GM18498 (cell line): Measurements from ENCODE around the gene WWOX.

ENCODE experiments used
- ATAC-seq: cut with Tn5 transposase; IDR thresholded peaks from one replicate; pipeline ENCODE4 v1.9.1; 2021; ENCODE audit warnings: mild to moderate bottlenecking, moderate library complexity; ENCODE audit not compliant: unreplicated experiment

WWOX gene

DNA sequence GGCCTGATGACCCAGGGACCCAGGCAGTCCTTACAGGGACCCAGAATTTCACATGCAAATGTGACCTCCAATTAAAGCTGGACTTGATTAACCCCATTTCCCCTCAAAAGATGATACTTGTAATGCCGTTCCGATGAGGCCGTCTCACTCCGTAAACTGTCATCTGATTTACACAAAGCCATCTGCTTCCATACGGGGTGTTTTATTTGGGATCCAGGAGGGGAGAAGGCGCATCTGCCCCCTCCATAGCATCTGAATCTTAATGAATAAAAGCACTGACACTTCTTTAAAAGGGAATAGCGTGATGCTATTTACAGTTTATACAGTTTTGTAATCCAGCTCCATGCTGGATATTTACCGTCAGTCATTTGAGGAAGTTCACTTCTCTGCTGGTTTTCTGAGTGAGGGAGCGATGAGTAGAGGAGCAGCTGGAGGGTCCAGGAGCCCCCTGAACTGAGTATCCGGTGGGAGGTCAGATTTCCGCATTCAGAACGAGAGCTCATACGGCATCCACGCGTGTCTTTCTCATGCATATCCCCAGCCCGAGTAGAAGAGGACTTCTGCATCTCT lies 452.7 kb downstream of the WWOX start:
- no peak for ATAC-seq

DNA sequence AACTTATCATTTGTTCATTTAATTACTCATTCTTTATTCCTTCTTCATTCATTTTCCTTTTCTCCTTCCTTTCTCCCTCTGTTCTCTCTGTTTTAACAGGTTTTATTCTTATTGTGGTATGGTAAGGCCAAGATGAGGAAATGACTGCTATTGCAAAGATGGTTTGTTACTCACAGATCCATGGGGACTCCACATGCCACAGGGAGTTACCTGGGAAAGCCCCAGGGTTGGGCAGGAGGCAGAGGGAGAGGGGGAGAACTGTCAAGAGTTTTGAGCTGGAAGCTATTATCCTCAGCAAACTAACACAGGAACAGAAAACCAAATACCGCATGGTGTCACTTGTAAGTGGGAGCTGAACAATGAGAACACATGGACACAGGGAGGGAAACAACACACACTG lies 453.3 kb downstream of the WWOX start:
- ATAC-seq, result no peak

DNA sequence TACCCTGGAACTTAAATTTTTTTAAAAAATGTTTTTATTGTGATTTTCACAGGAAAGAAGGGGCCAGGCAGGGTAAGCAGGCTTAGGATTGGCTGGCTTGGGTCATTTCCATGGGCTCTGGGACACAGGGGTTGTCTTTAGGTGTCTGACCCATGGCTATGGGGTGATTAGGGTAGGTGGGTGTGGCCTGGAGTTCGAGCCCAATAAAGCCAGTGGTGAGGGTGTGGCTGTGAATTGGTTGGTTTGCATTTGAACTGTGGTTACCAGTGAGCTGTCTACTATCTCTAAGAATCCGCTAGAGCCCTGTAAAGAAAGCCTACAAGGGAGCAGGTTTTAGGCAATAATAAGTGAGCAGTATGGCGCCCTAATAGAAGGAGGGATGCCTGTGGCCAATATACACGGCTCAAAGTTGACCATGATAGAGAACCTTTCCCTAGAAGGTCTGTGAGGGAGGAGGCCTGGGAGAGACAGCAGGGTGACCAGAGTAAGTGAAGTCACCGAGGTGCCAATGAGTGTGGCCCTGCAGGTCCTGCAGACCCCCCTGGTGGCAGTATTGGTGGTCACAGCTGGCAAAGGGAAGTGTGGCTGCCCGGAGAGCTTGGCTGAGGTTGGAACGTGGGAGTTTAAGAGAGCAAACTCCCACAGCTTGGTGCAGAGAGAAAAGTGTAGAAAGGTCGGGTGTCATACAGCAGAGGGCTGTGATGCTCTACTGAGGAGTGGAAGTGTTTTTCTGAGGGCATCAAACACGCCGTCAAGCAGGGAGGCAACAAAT lies 454.0 kb downstream of the WWOX start:
- ATAC-seq, result no peak

DNA sequence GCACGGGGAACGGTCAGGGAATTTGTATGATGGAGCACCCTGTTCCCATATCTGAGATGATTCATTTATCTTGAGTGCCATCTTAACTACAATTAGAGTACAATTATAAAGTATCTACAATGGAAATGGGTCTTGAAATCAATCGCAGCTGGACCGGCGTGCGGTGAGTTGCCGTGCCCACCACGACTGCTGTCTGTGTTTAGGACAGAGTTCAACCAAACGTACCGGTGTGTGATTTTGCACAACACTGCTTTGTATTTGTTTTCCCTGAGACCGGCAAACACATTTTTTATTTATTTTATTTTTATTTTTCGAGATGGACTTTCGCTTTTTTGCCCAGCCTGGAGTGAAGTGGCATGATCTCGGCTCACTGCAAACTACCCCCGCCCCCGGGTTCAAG lies 457.0 kb downstream of the WWOX start:
- no peak for ATAC-seq

DNA sequence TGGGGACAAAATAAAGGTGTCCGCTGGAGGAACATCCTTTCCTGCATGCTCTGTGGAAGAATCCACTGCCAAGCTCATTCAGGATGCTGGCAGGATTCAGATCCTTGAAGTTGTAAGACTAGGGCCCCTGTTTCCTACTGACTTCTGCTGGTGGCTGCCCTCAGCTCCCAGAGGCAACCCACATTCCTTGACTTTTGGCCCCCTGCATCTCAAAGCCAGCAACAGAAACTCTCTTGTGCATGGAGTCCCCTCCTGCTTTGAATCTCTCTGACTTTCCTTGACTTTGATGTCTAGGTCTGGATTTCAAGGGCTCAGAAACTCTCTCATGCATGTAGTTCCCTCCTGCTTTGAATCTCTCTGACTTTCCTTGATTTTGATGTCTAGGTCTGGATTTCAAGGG lies 461.5 kb downstream of the WWOX start:
- no peak for ATAC-seq

DNA sequence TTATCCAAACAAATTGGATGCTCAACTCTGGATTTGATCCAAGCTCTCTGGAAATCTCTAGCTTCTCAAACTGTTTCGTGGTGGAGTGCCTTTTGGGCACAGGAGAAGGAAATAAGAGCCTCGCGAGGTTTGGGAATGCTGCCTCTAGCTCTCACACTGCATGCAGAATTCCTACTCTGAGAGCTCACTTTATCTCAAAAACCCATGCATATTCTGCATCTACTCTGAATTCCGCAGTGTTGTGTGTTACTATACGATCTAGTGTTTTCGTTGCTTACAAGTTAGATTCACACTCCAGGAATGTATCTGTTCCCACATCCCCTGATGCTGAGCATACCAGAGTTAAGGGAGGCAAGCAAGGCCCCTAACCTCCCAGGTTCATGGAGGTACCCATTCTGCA lies 462.7 kb downstream of the WWOX start:
- no peak for ATAC-seq

DNA sequence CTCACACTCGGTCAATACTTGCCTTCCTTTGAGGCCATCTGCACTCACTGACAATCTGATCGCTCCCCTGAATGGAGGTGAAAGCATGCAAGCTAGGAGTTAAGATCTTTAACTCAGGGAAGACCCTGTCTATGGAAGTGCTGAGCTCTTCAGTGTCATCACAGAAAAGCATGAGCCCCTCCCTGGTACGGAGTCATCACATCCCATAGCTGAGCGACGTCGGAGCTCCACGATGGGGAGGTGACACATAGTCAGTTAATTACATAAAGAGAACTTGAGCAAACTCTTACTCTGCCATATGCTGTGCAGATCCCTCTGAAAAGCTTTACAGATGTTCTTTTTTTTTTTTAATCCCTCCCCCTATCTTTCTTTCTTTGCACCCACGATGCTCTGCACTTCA lies 463.2 kb downstream of the WWOX start:
- ATAC-seq, result no peak

DNA sequence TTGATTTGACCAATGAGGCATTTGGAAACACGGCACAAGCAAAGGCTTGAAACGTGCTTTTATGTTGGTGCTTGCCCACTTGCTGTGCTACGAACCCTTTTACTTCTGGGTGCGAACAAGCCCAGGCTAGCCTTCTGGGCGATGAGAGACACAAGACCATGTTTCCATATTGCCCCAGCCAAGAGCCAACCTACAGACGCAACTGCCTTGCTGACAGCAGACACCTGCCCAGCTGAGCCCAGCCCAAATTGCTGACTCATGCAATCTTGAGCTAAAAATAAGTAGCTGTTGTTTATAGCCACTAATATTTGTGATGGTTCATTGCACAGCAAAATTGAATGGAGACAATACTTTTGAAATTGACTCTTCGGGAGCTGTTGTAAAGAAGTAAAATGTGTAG lies 464.5 kb downstream of the WWOX start:
- no peak for ATAC-seq

DNA sequence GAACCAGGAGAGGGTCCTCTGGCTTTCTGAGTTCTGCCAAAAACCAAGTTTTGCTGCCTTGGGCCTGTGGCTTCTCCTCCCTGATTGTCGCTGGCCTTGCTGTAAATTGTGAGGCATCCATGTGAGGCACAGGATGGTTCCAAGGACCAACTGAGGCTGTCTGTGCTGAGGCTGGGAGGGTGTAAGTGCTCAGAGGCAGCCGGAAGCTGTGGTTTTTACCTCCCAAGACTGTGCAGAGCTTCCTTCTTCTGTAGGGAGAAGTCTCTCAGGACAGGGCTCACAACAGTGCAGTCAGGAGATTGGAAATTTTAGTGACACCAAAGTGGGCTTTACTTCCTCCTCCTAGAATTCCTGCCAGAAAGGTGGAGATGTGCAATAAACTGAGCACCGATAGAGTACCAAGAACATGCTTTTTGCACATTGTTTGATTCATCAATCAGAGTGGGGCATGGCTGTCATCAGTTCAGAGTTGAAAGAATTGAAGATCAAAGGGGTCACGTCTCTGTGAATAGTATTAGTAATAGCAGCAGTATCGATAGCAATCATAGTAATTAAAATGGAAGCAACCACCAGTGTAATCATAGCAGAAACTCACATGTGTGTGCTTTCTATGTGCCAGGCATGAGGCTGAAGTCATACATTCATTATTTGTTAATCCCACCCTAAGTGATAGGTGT lies 467.1 kb downstream of the WWOX start:
- no peak for ATAC-seq

DNA sequence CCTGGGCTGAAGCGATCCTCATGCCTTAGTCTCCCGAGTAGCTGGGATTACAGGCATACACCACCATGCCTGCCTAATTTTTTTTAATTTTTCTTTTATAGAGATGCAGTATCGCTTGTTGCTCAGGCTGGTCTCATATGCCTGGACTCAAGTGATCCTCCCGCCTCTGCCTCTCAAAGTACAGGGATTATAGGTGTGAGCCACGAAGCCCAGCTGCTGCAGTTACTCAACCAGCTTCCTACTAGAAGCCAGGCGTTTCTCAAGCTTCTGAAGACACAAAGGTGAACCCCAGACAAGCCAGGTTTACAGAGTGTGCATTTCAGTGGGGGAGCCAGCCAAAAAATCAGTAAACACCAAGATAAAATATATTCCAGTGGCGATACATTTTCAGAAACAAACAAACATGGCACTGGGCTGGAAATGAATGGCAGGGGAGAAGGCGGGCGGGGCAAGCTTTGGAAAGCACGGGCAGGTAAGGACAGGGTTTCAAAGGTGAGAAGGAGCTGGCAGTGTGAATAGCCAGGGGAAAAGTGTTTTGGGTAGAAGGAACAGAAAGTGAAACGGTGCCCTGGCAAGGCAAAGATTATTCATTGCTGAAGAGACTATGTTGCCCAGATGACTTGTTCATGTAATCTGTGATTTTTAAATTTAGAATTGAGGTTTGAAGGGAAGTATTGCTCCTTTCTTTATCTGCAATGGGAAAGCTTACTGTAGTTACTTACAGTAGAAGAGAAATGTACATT lies 471.1 kb downstream of the WWOX start:
- peak; percentile 62 for ATAC-seq

DNA sequence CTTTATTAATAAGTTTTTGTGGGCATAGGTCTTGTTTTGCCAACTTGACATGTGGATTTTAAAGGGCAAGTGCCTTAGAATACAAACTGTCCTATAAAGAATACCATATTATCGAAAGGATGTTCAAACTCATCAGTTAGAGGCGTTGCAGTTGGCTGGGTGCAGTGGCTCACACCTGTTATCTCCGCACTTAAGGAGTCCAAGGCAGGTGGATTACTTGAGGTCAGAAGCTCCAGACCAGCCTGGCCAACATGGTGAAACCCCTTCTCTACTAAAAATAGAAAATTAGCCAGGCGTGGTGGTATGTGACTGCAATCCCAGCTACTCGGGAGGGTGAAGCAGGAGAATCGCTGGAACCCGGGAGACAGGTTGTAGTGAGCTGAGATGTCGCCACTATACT lies 472.0 kb downstream of the WWOX start:
- ATAC-seq, result no peak

DNA sequence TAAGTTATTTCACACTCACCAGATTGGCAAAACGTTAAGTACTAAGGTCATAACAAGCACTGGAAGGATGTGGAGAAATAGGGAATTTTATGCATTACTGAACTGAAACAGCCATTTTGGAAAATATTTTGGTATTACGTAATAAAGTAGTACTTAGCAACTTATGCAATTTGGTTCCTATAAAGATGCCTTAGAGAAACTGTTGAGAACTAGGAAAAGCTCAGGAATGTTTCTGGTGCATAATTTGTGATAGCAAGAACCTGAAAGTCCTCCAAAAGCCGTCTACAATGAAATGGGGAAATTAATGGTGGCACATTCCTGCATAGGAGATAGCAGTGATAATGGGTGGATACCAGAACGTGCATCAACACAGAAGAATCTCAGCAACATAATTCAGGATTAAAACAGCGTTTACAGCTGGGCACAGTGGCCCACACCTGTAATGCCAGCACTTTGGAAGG lies 472.5 kb downstream of the WWOX start:
- ATAC-seq, result no peak

DNA sequence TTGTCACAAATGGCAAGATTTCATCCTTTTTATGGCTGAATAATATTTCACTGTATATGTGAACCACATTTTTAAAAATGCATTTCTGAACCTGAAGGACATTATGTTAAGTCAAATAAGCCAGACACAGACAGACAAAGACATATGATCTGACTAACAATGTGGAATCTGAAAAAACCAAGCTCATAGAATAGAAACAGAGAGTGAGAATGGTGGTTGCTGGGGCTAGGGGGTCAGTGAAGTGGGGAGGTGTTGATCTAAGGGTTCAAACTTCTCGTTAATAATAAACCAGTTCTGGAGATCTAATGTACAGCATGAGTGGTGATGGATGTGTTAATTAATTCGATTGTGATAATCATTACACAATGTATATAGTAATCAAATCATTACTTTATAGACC lies 475.1 kb downstream of the WWOX start:
- peak; percentile 87 for ATAC-seq

DNA sequence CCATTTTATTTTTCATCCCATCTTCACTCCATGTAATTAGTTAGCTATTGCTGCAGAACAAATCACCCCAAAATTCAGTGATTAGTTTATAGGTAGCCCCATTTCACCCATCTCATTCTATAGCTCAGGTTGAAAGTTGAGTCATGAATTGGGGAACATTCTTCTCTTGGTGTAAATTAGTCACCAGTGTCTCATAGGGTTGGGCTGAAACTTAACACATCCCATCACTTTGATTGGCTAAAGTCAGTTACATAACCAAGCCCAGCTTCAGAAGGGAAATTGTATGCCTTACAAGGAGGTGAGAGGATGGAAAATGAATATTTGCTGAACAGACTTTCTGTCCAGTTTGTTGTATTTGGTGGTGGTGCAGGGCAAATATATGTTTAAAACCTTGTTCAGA lies 477.5 kb downstream of the WWOX start:
- ATAC-seq, result no peak

DNA sequence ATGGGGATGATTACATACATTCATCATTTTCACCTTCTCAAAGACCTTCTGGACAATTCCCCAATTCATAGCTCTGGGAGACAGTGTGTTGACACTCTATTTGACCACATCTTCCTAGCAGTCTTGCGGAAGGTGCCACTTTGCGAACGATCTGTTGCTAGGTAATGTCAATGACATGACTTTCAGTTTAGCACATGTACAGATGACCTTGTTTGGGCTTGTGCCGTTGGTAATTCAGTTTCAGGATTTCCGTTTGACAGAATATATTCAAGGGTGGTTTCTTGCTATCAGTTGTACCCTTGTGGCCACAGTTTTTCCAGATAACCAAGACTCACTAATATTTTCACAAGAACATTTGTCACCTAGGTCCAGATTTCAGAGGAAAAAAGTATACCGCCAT lies 478.2 kb downstream of the WWOX start:
- ATAC-seq, result no peak

DNA sequence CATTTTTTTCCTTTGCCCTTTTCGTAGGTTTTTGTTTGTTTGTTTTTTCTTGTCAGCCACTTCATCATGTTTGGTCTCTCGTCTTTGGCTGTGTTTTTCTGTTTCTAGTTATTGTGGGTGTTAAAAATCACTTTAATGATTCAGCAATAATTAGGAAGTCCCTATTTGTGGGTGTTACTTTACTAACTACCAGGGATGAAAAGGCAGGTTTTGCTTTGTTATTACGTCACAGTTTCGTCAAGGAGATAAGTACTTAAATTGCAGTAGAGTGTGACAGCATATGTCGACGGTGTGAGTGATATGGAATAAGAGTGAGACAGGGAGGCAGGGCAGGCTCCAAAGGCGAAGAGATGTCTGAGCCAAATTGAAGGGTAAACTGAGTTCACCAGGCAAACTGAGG lies 479.6 kb downstream of the WWOX start:
- ATAC-seq, result no peak

DNA sequence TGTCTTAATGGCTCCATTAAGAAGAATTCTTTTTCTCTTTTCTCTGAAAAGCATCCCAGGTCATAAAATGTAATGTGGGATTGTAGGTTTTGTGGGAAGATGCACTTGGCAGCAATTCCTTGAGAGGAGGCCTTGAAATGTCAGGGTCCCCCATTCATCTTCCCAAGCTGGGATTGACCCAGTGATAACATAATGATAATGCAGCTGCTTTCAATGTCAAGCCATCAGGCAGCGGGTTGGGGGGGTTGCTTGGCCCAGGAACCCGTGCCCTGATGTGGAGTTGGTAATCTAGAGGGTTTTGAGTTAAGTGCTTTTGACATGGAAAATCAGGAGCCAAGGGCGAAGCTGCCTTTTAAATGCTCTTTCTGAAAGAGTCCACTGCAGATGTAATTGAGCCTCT lies 484.0 kb downstream of the WWOX start:
- no peak for ATAC-seq

DNA sequence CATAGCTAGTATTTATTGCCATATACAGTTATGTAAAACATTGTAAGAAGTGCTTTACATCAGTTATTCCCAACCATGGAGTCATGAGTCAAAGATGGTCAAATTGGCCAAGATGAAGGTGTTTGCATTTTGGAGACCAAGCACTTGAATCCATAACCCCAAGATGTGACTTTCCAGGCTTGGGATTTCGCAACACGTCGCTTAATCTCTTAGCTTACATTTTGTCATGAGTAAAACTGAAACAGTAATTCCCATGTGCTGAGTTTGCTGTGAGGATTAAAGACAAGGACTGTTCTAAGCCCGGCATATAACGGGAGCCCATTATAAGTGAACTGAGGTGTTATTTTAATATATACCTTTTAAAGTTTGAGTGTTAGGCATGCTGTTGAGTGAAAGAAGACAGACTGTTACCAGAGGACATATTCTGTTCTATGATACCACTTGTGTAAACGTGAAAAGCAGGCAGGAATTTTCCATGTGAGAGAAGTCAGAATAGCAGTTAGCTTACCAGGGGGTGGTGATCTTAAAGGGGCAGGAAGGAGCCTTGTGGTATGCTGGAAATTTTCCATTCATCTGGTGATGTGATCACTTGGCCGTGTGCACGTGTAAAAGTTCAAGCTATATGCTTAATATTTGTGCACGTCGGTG lies 484.9 kb downstream of the WWOX start:
- no peak for ATAC-seq

DNA sequence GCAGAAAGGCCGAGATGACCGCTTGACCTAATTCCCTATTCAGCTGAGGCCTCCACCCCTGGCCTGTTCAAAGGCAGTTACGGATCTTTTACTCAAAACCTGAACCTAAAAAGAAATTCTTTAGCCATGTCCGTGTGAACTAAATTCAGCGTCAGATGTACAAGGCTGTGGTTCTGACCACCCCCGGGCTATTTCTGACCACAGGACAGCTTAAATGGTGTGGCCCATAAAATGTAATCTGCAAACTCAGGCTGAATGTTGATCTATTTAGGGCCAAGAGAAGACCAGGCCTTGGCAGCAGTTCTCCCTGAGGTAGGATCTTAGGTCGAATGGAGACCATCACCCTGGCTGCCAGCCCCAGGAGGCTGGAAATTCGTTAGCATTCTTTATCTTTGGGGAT lies 485.5 kb downstream of the WWOX start:
- no peak for ATAC-seq

DNA sequence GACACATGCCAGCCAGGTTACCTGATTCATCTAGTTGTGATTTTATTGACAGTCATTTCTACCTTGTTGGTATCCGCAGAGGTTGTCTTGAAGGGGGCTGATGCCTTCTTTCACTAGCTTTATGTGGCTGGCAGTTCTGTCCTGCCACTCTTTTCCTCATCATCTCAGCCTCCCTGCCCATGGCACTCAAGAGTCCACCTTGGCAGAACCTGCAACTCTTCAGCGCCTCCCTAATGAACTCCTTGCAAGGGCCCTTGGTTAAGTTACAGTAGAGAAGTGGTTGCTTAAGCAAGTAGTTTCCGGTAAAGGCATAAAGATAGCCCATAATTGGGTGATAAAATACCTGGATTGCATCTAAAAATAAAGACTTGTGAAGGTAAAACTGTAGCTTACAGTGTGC lies 489.9 kb downstream of the WWOX start:
- no peak for ATAC-seq

DNA sequence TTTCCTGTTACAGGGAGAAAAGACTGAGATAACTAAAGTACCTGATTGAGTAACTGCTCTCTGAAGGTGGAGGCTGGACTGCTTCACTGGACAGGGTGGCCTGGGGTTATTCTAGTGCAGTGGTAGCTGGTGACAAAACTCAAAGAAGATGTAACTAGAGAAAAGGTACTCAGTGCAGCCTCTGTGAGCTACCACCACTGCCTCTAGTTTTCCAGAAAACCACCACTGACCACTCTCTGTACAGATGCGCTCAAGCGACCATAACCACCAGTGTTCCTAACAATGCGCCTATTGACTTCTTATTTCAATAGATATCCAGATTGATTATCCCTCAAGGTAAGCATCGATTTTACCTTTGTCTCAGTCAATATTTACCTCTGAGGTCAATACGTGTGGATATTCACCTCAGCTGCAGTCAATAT lies 492.2 kb downstream of the WWOX start:
- ATAC-seq, result no peak
